ENCODE data around the gene SPATA19. TPM values are rescaled to one million over a fixed set of nuclear protein-coding genes. Genes with fewer than 3 reads are reported as not detected.

The SPATA19 gene
- total RNA-seq, 1 donor from 2014 or later: not detected

DNA sequence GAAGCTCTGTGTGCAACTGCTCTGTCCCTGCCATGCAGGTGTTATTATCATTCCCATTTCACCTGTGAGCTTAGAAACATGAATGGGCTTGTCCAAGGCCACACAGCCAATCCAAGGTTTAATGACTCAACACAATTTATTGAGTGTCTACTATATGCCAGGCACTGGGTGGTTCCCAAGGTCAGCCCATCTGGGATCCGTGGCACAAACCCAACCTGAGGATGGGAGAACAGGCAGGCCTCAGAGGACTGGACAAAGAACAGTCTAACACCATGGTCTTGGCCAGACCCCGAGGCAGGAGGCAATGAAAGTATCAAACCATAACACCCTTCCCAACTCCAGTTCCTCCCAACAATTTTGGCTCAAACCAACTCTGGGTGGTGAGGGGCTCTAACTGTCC lies 15.7 kb downstream of the SPATA19 start:
- H3K4me1 Mint-ChIP-seq (ENCODE audit: unreplicated experiment): no peaks in the 10 kb centered on the region
- peaks cover 12% of the 10 kb centered on the region for H3K27me3 Mint-ChIP-seq (ENCODE audit: unreplicated experiment)
- no peak overlapping the region for H3K4me3 Mint-ChIP-seq (ENCODE audit: unreplicated experiment)
- TF ChIP-seq CTCF (IDR thresholded peaks at IDR 0.05; ENCODE audit: unreplicated experiment): no peak
- H3K9me3 Mint-ChIP-seq (ENCODE audit: unreplicated experiment): no peaks in the 10 kb centered on the region
- DNase-seq (ENCODE audit: low spot score): no peak
- no peak overlapping the region for H3K27ac Mint-ChIP-seq (ENCODE audit: unreplicated experiment)
- no peaks in the 10 kb centered on the region for H3K36me3 Mint-ChIP-seq (ENCODE audit: low read depth, unreplicated experiment)

- TF ChIP-seq CTCF (IDR thresholded peaks at IDR 0.05; ENCODE audit: unreplicated experiment): no peak
- Mint-ChIP-seq H3K27ac (ENCODE audit: unreplicated experiment) (no peak overlapping the region), H3K27me3 (ENCODE audit: unreplicated experiment) (peaks cover 10% of the 10 kb centered on the region), H3K9me3 (ENCODE audit: unreplicated experiment) (no peaks in the 10 kb centered on the region), H3K4me1 (ENCODE audit: unreplicated experiment) (no peaks in the 10 kb centered on the region), H3K36me3 (ENCODE audit: low read depth, unreplicated experiment) (no peaks in the 10 kb centered on the region), H3K4me3 (ENCODE audit: unreplicated experiment) (no peak overlapping the region)
- no peak for DNase-seq (ENCODE audit: low spot score)
Measured at GRCh38 chr11:133828871-133829270, 16.4 kb downstream of the SPATA19 start.

DNA sequence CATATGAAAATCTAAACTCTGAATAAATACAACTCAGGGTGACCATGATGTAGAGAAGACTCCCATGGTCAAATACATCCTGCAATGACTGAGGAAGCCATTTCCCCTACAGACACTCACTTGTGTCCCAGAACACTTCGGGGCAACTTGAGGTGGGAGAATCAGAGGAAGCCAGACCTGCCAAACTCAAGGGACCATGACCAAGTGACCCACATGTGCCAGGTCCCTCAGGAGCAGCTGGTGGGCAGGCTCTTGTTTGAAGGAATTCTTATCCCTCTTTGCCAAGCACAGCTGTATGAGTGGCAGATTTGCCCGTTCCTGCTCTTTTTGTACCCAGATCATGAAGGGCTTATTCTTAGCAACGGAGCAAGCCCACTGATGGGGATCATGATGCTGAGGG lies 17.8 kb downstream of the SPATA19 start:
- no peak for TF ChIP-seq CTCF (IDR thresholded peaks at IDR 0.05; ENCODE audit: unreplicated experiment)
- no peaks in the 10 kb centered on the region for H3K36me3 Mint-ChIP-seq (ENCODE audit: low read depth, unreplicated experiment)
- H3K27me3 Mint-ChIP-seq (ENCODE audit: unreplicated experiment): peaks cover 10% of the 10 kb centered on the region
- H3K4me1 Mint-ChIP-seq (ENCODE audit: unreplicated experiment): no peaks in the 10 kb centered on the region
- H3K27ac Mint-ChIP-seq (ENCODE audit: unreplicated experiment): no peak overlapping the region
- no peak for DNase-seq (ENCODE audit: low spot score)
- no peak overlapping the region for H3K4me3 Mint-ChIP-seq (ENCODE audit: unreplicated experiment)
- H3K9me3 Mint-ChIP-seq (ENCODE audit: unreplicated experiment): no peaks in the 10 kb centered on the region

GRCh38 chr11:133826866-133827265 lies 18.4 kb downstream of the SPATA19 start:
- no peaks in the 10 kb centered on the region for H3K4me1 Mint-ChIP-seq (ENCODE audit: unreplicated experiment)
- H3K27ac Mint-ChIP-seq (ENCODE audit: unreplicated experiment): no peak overlapping the region
- peaks cover 9% of the 10 kb centered on the region for H3K27me3 Mint-ChIP-seq (ENCODE audit: unreplicated experiment)
- peak overlapping the region; percentile 12 for H3K4me3 Mint-ChIP-seq (ENCODE audit: unreplicated experiment)
- DNase-seq (ENCODE audit: low spot score): no peak
- H3K9me3 Mint-ChIP-seq (ENCODE audit: unreplicated experiment): no peaks in the 10 kb centered on the region
- no peak for TF ChIP-seq CTCF (IDR thresholded peaks at IDR 0.05; ENCODE audit: unreplicated experiment)
- H3K36me3 Mint-ChIP-seq (ENCODE audit: low read depth, unreplicated experiment): no peaks in the 10 kb centered on the region

DNA sequence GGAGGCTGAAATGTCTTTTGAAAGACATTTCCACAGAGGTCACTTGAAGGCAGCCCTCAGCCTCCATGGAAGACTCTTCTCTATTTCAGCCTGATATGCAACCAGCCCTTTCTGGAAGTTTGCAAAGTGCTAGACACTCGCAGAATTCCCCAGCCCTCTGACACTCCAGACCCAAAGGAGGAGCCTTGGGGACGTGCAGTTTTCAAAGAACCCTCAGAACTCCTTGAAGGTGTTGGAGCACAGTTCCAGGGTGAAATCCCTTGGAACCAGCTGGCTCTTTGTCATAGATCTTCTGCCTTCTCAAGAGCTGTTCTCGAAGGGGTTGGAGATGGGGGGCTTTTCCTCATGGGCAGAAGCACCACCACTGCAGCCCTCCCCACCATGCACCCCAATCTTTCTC lies 19.6 kb downstream of the SPATA19 start:
- H3K27ac Mint-ChIP-seq (ENCODE audit: unreplicated experiment): no peak overlapping the region
- no peaks in the 10 kb centered on the region for H3K9me3 Mint-ChIP-seq (ENCODE audit: unreplicated experiment)
- no peak overlapping the region for H3K4me3 Mint-ChIP-seq (ENCODE audit: unreplicated experiment)
- no peaks in the 10 kb centered on the region for H3K36me3 Mint-ChIP-seq (ENCODE audit: low read depth, unreplicated experiment)
- H3K27me3 Mint-ChIP-seq (ENCODE audit: unreplicated experiment): peaks cover 8% of the 10 kb centered on the region
- TF ChIP-seq CTCF (IDR thresholded peaks at IDR 0.05; ENCODE audit: unreplicated experiment): no peak
- DNase-seq (ENCODE audit: low spot score): no peak
- no peaks in the 10 kb centered on the region for H3K4me1 Mint-ChIP-seq (ENCODE audit: unreplicated experiment)
